Activated CD4-positive, CD25-positive, alpha-beta regulatory T cell (primary cell): ENCODE data around the gene DIAPH1.

ENCODE experiments used
- DNase-seq, 4 experiments: peaks; one replicate each; lab custom pipeline; 2025; lab: John Stamatoyannopoulos, UW

Gene DIAPH1

DNA sequence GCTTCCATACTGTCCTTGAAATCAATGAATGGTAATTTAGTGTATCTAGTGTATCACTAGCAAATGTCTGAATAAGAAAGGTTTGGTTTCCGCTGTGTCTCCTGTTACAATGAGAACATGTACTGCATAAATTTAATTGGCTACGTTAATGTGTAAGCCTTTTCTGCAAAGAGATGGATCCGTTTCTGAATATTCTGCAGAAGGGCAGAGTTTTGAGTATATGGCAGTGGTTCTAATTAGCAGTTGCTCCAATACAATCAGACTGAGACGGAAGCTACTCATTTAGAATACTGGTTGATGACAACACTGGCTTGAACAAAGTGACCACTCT is 134.5 kb downstream of the DIAPH1 start:
- DNase-seq: no peak

DNA sequence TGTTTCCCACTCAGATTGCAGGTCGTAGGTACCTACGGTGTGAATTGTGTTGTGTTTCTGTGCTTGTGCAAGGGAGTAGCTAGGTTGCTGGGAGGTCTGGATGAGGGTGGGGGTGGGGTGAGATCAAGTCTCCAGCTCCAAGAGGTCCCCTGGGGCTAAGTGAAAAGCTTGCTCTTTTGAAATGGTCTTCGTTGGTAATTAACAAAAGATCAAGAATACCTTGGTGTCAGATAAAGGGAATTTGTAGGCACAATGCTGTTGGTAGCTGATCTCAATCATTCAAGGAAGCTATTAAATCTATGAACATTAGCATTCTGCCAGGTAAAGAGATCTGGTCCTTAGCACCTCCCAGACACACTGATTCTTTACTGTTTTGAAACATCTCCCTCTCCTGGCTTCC is 134.9 kb downstream of the DIAPH1 start:
- no peak for DNase-seq

DNA sequence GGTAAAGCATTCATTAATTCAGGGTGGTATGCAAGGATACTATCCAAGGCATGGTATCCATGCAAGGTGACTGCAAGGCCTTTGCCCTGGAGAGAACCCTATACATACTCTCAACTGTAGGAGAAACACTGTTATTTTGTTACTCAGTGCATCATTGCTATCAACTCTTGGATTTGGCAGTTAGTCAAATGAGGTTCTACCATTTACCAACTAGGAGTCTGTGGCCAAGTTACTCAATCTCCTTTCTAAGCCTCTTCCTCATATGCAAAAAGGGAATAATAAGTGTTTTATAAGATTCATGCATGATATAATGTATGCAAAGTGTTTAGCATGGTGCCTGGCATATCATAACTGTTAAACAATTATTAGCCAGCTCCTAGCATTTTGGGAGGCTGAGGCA is 139.0 kb downstream of the DIAPH1 start:
- no peak for DNase-seq

- no peak for DNase-seq
These were observed 140.4 kb downstream of the DIAPH1 start for GRCh38 chr5:141478321-141478945.

DNA sequence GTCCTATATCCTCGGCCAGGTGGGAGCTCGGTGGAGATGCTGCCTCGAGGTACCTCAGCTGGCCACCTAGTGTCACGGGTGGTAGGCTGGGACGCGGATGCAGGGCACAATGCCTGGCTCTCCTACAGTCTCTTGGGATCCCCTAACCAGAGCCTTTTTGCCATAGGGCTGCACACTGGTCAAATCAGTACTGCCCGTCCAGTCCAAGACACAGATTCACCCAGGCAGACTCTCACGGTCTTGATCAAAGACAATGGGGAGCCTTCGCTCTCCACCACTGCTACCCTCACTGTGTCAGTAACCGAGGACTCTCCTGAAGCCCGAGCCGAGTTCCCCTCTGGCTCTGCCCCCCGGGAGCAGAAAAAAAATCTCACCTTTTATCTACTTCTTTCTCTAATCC is 141.0 kb downstream of the DIAPH1 start:
- DNase-seq: no peak

DNA sequence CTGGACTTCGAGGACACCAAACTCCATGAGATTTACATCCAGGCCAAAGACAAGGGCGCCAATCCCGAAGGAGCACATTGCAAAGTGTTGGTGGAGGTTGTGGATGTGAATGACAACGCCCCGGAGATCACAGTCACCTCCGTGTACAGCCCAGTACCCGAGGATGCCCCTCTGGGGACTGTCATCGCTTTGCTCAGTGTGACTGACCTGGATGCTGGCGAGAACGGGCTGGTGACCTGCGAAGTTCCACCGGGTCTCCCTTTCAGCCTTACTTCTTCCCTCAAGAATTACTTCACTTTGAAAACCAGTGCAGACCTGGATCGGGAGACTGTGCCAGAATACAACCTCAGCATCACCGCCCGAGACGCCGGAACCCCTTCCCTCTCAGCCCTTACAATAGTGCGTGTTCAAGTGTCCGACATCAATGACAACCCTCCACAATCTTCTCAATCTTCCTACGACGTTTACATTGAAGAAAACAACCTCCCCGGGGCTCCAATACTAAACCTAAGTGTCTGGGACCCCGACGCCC is 141.7 kb downstream of the DIAPH1 start:
- DNase-seq: no peak

GRCh38 chr5:141476132-141476911 is 142.5 kb downstream of the DIAPH1 start:
- no peak for DNase-seq

GRCh38 chr5:141475625-141476131 is 143.1 kb downstream of the DIAPH1 start, which contains the start of gene PCDHGC3:
Gene PCDHGC3, plus strand, starts transcription at chr5:141475966. Its CDS starts 151 bp downstream, at chr5:141476117.
- no peak for DNase-seq

DNA sequence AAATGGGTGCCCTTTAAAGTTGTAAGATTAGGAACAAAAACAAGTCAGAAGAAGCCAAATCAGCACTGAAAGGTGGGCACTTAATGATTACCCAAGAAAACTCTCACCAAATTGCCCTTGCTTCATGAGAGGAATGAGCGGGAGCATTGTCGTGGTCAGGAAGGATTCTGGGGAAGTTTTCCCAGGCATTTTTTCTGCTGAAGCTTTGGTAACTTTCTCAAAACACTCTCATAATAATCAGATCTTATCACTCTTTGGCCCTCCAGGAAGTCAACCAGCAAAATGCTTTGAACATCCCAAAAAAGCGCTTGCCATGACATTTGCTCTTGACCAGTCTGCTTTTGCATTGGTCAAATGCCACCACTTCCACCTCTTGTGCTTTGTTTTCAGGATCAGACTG is 153.4 kb downstream of the DIAPH1 start:
- no peak for DNase-seq
